Tibial nerve (tissue), 4 donors: ENCODE data around the gene RNF167. TPM values are rescaled to one million over a fixed set of nuclear protein-coding genes. Genes with fewer than 3 reads are reported as not detected.

ENCODE experiments used
- DNase-seq, 2 donors: peaks; one replicate each; pipeline ENCODE4 v3.0.0-alpha.2; 2019; ENCODE audit warnings: low spot score in 2 of 2
- H3K27ac ChIP-seq, 4 donors: fragments of 200-600 bp; sonication (generic) in 3 of 4; one replicate each; pipeline ENCODE4 v1.5.1; 2017 to 2019; ENCODE audit warnings: mild to moderate bottlenecking in 1 of 4
- H3K27me3 ChIP-seq, 2 donors: fragments of 200-600 bp; sonication (generic) in 1 of 2; one replicate each; pipeline versions ENCODE4 v1.5.1 to v1.6.0; 2017 to 2019
- H3K36me3 ChIP-seq, 3 donors: fragments of 200-600 bp; sonication (generic); one replicate each; pipeline ENCODE4 v1.5.1; 2018 to 2019
- H3K4me1 ChIP-seq, 4 donors: fragments of 200-600 bp; sonication (generic) in 3 of 4; one replicate each; pipeline ENCODE4 v1.5.1; 2017 to 2019
- H3K4me3 ChIP-seq, 4 donors: fragments of 200-600 bp; sonication (generic) in 3 of 4; one replicate each; pipeline ENCODE4 v1.5.1; 2017 to 2019; ENCODE audit warnings: mild to moderate bottlenecking in 1 of 4, moderate library complexity in 1 of 4
- H3K9me3 ChIP-seq, 4 donors: fragments of 200-600 bp; sonication (generic) in 3 of 4; one replicate each; pipeline ENCODE4 v1.5.1; 2017 to 2019
- EP300 ChIP-seq, 2 donors: sonication (generic); formaldehyde crosslinking; IDR thresholded peaks; one replicate each; pipeline ENCODE4 v1.6.1; 2017; ENCODE audit warnings: antibody characterized with exemption in 2 of 2, mild to moderate bottlenecking in 1 of 2
- POLR2A ChIP-seq, 2 donors: fragments of 450-650 bp; IDR thresholded peaks; one replicate each; pipeline ENCODE4 v1.6.1; 2017; ENCODE audit warnings: antibody characterized with exemption in 2 of 2, mild to moderate bottlenecking in 2 of 2, moderate library complexity in 2 of 2
- WGBS, 2 donors: methylation state at CpG; one replicate each; pipeline ENCODE4 v1.1.5; 2018; 5-methylcytosine and 5-hydroxymethylcytosine counted together
- small RNA-seq: library from RNA; depleted of rRNA; stranded (forward); fragments of <200 nt; gene quantifications from one replicate; pipeline ENCODE3, GENCODE V24; 2016
- total RNA-seq, 4 donors: library from RNA; depleted of rRNA; stranded (reverse); fragments of >200 nt; gene quantifications; one replicate each; pipeline ENCODE4 v1.1.0, GENCODE V29; 2016
- TF ChIP-seq, protein P1 (sequence below), 5 experiments: fragments of 200-600 bp in 3 of 5; fragments of 450-650 bp in 2 of 5; sonication (generic) in 3 of 5; IDR thresholded peaks; one replicate each; pipeline ENCODE4 v1.5.1; 2016 to 2019; ENCODE audit warnings: antibody characterized with exemption in 5 of 5, mild to moderate bottlenecking in 3 of 5, moderate library complexity in 2 of 5

RNF167 gene
- total RNA-seq, 4 donors from 2014 or later = 45.0 to 55.0 (median 51.4) TPM

DNA sequence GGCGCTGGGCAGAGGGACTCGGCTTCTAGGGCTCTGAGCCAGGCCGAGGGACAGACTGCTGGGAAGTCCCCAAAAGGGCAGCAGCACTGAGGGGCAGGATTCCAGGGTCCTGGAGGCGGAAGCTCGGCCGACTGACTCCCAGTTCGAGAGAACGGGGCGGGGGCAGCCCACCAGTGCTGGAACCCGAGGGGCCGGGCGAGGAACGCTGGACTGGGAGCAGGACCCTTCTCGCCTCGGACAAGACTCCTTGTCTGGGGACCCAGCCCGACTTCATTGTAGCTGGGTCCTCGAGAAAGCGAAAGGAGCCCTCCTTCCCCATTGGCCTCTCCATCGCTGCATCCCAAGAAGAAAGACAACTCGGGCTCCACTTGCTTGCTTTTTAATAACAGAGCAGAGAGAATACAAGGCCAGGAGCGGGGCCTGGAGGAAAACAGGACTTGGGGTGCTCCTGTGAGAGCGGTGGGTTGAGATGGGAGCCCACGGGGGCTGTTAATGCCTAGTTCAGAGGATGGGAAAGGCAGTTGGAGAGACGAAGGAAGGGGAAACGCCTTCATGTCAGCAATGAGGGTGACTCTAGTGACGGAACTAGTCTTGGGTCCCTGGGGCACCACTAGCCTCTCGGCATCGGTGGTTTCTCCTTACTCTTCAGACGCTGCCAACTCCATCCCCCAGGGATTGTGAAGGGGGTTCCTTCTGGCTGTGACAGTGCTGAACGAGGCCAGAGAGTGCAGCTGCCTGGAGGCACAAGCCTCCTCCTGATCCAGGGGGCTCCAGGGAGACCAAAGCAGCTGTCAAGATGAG is 47.9 kb downstream of the RNF167 start:
- Histone ChIP-seq H3K27ac (peak overlapping the region; percentile 91 to 99 (median 95)), H3K27me3 (no peaks in the 10 kb centered on the region), H3K4me1 (peaks cover 0 to 30% (median 21%) of the 10 kb centered on the region in 4 donors), H3K4me3 (peak overlapping the region; percentile 76 to 98 (median 91)), H3K36me3 (peaks cover 0 to 27% (median 0%) of the 10 kb centered on the region in 3 donors), H3K9me3 (no peaks in the 10 kb centered on the region)
- 1 to 2% methylated on average over 12 to 30 of the region's 30 CpGs for WGBS, 2 donors
- TF ChIP-seq EP300 (IDR thresholded peaks at IDR 0.05) (peak in 1 of 2 donors; percentile 3), POLR2A (IDR thresholded peaks at IDR 0.05) (no peak)
- TF ChIP-seq, protein P1, sequence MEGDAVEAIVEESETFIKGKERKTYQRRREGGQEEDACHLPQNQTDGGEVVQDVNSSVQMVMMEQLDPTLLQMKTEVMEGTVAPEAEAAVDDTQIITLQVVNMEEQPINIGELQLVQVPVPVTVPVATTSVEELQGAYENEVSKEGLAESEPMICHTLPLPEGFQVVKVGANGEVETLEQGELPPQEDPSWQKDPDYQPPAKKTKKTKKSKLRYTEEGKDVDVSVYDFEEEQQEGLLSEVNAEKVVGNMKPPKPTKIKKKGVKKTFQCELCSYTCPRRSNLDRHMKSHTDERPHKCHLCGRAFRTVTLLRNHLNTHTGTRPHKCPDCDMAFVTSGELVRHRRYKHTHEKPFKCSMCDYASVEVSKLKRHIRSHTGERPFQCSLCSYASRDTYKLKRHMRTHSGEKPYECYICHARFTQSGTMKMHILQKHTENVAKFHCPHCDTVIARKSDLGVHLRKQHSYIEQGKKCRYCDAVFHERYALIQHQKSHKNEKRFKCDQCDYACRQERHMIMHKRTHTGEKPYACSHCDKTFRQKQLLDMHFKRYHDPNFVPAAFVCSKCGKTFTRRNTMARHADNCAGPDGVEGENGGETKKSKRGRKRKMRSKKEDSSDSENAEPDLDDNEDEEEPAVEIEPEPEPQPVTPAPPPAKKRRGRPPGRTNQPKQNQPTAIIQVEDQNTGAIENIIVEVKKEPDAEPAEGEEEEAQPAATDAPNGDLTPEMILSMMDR (IDR thresholded peaks at IDR 0.05) = no peak
- no peak for DNase-seq

DNA sequence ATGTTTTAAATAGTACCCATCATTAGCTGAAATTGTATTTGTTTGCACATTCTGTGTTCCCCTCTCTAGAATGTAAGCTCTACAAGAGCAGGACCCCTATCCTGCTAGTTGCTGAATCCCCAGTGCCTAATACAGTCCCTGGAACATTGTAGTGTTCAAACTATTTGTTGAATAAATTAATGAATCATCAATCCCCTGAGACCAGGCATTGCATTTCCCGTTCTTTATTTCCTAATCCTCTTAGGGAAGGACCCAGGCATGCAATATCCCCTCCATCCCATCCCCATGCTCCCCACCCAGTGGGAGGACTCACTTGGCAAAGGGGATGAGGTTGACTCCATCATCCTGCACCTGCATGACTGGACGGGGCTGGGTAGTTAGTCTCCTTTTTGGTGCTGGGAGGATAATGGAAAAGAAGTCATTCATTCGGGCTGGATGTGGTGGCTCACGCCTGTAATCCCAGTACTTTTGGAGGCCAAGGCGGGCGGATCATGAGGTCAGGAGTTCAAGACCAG is 54.1 kb downstream of the RNF167 start:
- WGBS, 2 donors = 83 to 84% methylated on average over 6 of the region's 6 CpGs

More for the DNA sequence above, 54.1 kb downstream of the RNF167 start:
- Histone ChIP-seq H3K9me3 (no peaks in the 10 kb centered on the region), H3K27me3 (no peaks in the 10 kb centered on the region), H3K36me3 (no peaks in the 10 kb centered on the region), H3K4me1 (peaks cover 0 to 21% (median 12%) of the 10 kb centered on the region in 4 donors), H3K4me3 (no peak overlapping the region), H3K27ac (no peak overlapping the region)
- no peak for DNase-seq
- TF ChIP-seq, protein P1 (IDR thresholded peaks at IDR 0.05) = no peak
- TF ChIP-seq EP300 (IDR thresholded peaks at IDR 0.05) (no peak), POLR2A (IDR thresholded peaks at IDR 0.05) (no peak)

Small RNA genes within 50 kb of the gene (small RNA-seq; reads per million reads assigned to genes)
- gene MIR6864 (not detected), gene MIR6865 (not detected)

Other genes with a start within 250 kb of the RNF167 start
- 10 to 100 TPM; 27.1 to 95.1 (median 29.1) TPM for gene PELP1, start 236.1 kb upstream of the RNF167 start, total RNA-seq
- 100 to 1,000 TPM in 1 of 4 donors, 10 to 100 TPM in 3; 50.2 to 103 (median 57.4) TPM for gene ARRB2, start 229.6 kb upstream of the RNF167 start, total RNA-seq
- gene MED11, start 208.8 kb upstream of the RNF167 start, total RNA-seq = 10 to 100 TPM; 20.8 to 32.8 (median 28.4) TPM
- under 1 TPM in 3 of 4 donors, not detected in 1; 0.42 to 0.66 (median 0.59) TPM for gene ZMYND15, start 200.4 kb upstream of the RNF167 start, total RNA-seq
- 10 to 100 TPM in 3 of 4 donors, 1 to 10 TPM in 1; 5.7 to 27.3 (median 13.6) TPM for gene CXCL16, start 200.3 kb upstream of the RNF167 start, total RNA-seq
- gene TM4SF5, start 168.4 kb upstream of the RNF167 start, total RNA-seq = not detected
- gene VMO1, start 153.9 kb upstream of the RNF167 start, total RNA-seq = 1 to 10 TPM in 3 of 4 donors, not detected in 1; 1.4 to 6.0 (median 1.9) TPM
- not detected for gene GLTPD2, start 151.3 kb upstream of the RNF167 start, total RNA-seq
- gene PSMB6, start 144.1 kb upstream of the RNF167 start, total RNA-seq = 100 to 1,000 TPM; 100 to 171 (median 122) TPM
- gene PLD2, start 133.1 kb upstream of the RNF167 start, total RNA-seq = 10 to 100 TPM; 17.2 to 63.0 (median 30.1) TPM
- gene MINK1, start 106.9 kb upstream of the RNF167 start, total RNA-seq = 10 to 100 TPM; 57.1 to 94.3 (median 85.7) TPM
- 1 to 10 TPM in 3 of 4 donors, under 1 TPM in 1; 0.90 to 2.0 (median 1.3) TPM for gene C17orf107, start 40.7 kb upstream of the RNF167 start, total RNA-seq
- gene CHRNE, start 37.2 kb upstream of the RNF167 start, total RNA-seq = 1 to 10 TPM in 2 of 4 donors, under 1 TPM in 2; 0.22 to 2.5 (median 1.0) TPM
- gene GP1BA, start 8.0 kb upstream of the RNF167 start, total RNA-seq = not detected
- 10 to 100 TPM; 30.3 to 42.8 (median 32.3) TPM for gene SLC25A11, start 222 bp upstream of the RNF167 start, total RNA-seq
- 1,000 to 10,000 TPM in 1 of 4 donors, 100 to 1,000 TPM in 3; 422 to 1,004 (median 483) TPM for gene PFN1, start 8.3 kb downstream of the RNF167 start, total RNA-seq
- gene ENO3, start 10.9 kb downstream of the RNF167 start, total RNA-seq = 10 to 100 TPM in 2 of 4 donors, 1 to 10 TPM in 2; 7.5 to 15.3 (median 10.2) TPM
- gene SPAG7, start 27.5 kb downstream of the RNF167 start, total RNA-seq = 10 to 100 TPM; 36.9 to 70.0 (median 42.0) TPM
- gene CAMTA2, start 47.4 kb downstream of the RNF167 start, total RNA-seq = 10 to 100 TPM; 15.3 to 46.2 (median 22.5) TPM
- 1 to 10 TPM; 1.2 to 1.8 (median 1.7) TPM for gene INCA1, start 57.3 kb downstream of the RNF167 start, total RNA-seq
- 10 to 100 TPM; 78.0 to 89.7 (median 79.6) TPM for gene KIF1C, start 57.7 kb downstream of the RNF167 start, total RNA-seq
- not detected for gene SLC52A1, start 95.2 kb downstream of the RNF167 start, total RNA-seq
- 1 to 10 TPM; 2.5 to 7.1 (median 4.7) TPM for gene ZFP3, start 138.2 kb downstream of the RNF167 start, total RNA-seq
- gene ZNF232, start 171.6 kb downstream of the RNF167 start, total RNA-seq = 10 to 100 TPM in 2 of 4 donors, 1 to 10 TPM in 2; 7.3 to 16.4 (median 9.8) TPM
- gene USP6, start 175.8 kb downstream of the RNF167 start, total RNA-seq = 1 to 10 TPM in 1 of 4 donors, under 1 TPM in 1, not detected in 2; under 0.01 to 3.9 TPM